PC-9 (cell line): ENCODE measurements around the gene MAP3K5. TPM values are rescaled to one million over a fixed set of nuclear protein-coding genes. Genes with fewer than 3 reads are reported as not detected.

Source experiments
- BruUV-seq: library from RNA; stranded (reverse); fragments of 400-500 nt; replicated peaks from 2 replicates; lab custom pipeline; 2021; lab: Mats Ljungman, UMichigan
- CTCF ChIA-PET: fragments of 300-600 bp; sonication (Branson Sonifier 250); formaldehyde crosslinking; loops from one replicate; lab custom pipeline; 2022; ENCODE audit warnings: antibody characterized with exemption; lab: Charles Lee
- POLR2A ChIA-PET: fragments of 300-600 bp; sonication (Branson Sonifier 250); formaldehyde crosslinking; loops from one replicate; lab custom pipeline; 2022; ENCODE audit warnings: antibody characterized with exemption; ENCODE audit not compliant: unreplicated experiment; lab: Charles Lee
- DNase-seq, 2 experiments: peaks; one replicate each; pipeline versions ENCODE4 v3.0.0 to v3.0.0-alpha.2; 2015 to 2022; ENCODE audit warnings: mixed read lengths in 1 of 2
- H2AFZ ChIP-seq: fragments of 200-600 bp; sonication (generic); 2 replicates; pipeline ENCODE4 v1.8.1; 2017; ENCODE audit warnings: antibody characterized with exemption
- H3F3A ChIP-seq: fragments of 200-600 bp; sonication (generic); 2 replicates; pipeline ENCODE4 v1.8.1; 2017; ENCODE audit warnings: antibody characterized with exemption, mild to moderate bottlenecking, low read depth; ENCODE audit not compliant: insufficient read depth
- H3K27ac ChIP-seq: fragments of 200-600 bp; sonication (generic); 2 replicates; pipeline ENCODE4 v1.6.1; 2016; ENCODE audit warnings: mixed run types
- H3K27me3 ChIP-seq: fragments of 200-600 bp; sonication (generic); 2 replicates; pipeline ENCODE4 v1.6.1; 2016; ENCODE audit warnings: low read depth, mixed run types; ENCODE audit not compliant: insufficient read depth
- H3K36me3 ChIP-seq: fragments of 200-600 bp; sonication (generic); 2 replicates; pipeline ENCODE4 v1.6.1; 2016; ENCODE audit warnings: low read depth, mixed run types
- H3K4me1 ChIP-seq: fragments of 200-600 bp; sonication (generic); replicated peaks from 2 replicates; pipeline ENCODE4 v1.6.1; 2016; ENCODE audit warnings: mixed run types; ENCODE audit not compliant: insufficient read depth
- H3K4me2 ChIP-seq: fragments of 200-600 bp; sonication (generic); 2 replicates; pipeline ENCODE4 v1.6.1; 2017; ENCODE audit warnings: mixed run types
- H3K4me3 ChIP-seq: fragments of 200-600 bp; sonication (generic); 2 replicates; pipeline ENCODE4 v1.6.1; 2016; ENCODE audit warnings: mixed run types
- H3K79me2 ChIP-seq: fragments of 200-600 bp; sonication (generic); 2 replicates; pipeline ENCODE4 v1.6.1; 2017; ENCODE audit warnings: low read depth, mixed run types
- H3K9me2 ChIP-seq: fragments of 200-600 bp; sonication (generic); 2 replicates; pipeline ENCODE4 v1.8.1; 2017; ENCODE audit warnings: mild to moderate bottlenecking; ENCODE audit not compliant: insufficient read depth
- H3K9me3 ChIP-seq: fragments of 200-600 bp; sonication (generic); 2 replicates; pipeline ENCODE4 v1.8.1; 2016; ENCODE audit warnings: low read depth; ENCODE audit not compliant: insufficient read depth
- H4K20me1 ChIP-seq: fragments of 200-600 bp; sonication (generic); 2 replicates; pipeline ENCODE4 v1.8.1; 2017; ENCODE audit not compliant: insufficient read depth
- EZH2 ChIP-seq: fragments of 200-600 bp; sonication (generic); IDR thresholded peaks from 2 replicates; pipeline ENCODE4 v1.8.0; 2017; ENCODE audit warnings: antibody characterized with exemption, low read depth
- intact Hi-C: fragments of 100-400 bp; cut with micrococcal nuclease; formaldehyde crosslinking; loops from one replicate; pipeline ENCODE4 v1.10.0; 2022; ENCODE audit not compliant: unreplicated experiment
- total RNA-seq: library from RNA; stranded (reverse); gene quantifications from 2 replicates; pipeline ENCODE4 v1.2.3, GENCODE V29; 2021
- TF ChIP-seq, protein P1 (sequence below): fragments of 200-600 bp; sonication (generic); conservative IDR thresholded peaks from 2 replicates; pipeline ENCODE4 v1.6.1; 2017; ENCODE audit warnings: mixed run types, antibody characterized with exemption, mild to moderate bottlenecking, moderate library complexity

MAP3K5 gene
- total RNA-seq, 1 experiment from 2014 or later: 10.9 TPM

DNA sequence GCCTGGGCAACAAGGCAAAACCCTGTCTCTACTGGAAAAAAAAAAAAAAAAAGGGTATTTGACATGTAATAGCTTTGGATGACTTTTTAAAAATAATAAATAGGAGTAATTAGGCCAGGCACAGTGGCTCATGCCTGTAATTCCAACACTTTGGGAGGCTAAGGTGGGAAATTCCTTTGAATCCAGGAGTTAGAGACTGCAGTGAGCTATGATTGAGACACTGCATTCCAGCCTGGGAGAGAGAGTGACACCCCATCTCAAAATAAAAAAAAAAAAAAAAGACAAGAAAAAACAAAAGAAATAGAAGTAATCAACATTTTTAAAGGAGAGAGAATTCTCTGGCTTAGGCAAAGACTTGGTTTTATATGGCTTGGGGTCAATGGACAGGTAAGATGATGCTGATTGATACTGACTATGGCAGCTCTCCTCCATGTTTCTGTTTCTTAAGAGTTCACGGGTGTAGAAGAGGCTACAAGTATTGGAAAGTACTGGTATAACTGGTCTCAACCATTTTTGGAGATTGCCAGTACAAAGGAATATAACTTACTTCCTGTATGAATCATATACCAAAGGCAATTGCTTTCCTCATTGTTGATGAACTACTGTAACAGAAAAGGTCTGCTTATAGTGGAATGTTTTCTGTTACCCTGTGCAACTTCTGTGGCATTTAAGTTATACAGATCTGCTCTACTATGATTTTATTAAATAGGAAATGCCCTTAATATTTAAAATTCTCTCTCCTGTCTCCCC lies 10.1 kb downstream of the MAP3K5 start:
- no peaks in the 10 kb centered on the region for H3K27me3 ChIP-seq
- H3K36me3 ChIP-seq: peaks cover 32% of the 10 kb centered on the region; the same call in 1 of the 2 replicates
- H4K20me1 ChIP-seq: no peaks in the 10 kb centered on the region
- H3F3A ChIP-seq: peaks cover 24% of the 10 kb centered on the region
- H3K9me3 ChIP-seq: no peaks in the 10 kb centered on the region; the same call in 1 of the 2 replicates
- no peak overlapping the region for H2AFZ ChIP-seq
- TSS peak; percentile 11 for BruUV-seq
- H3K27ac ChIP-seq: peak overlapping the region; percentile 84
- peak overlapping the region; percentile 55 for H3K4me2 ChIP-seq
- ChIA-PET CTCF (interaction anchor here (0.7 to 1.1 kb wide), 3 partner anchors 10 to 240 kb away, joined by 4 to 7 read pairs (median 5); partner anchors contain the start of gene MAP3K5), POLR2A (interaction anchor here (0.6 kb wide), 1 partner anchor 226 kb away, joined by 3 read pairs; no protein-coding TSS in a partner anchor)
- peak overlapping the region; percentile 25 for H3K4me3 ChIP-seq
- DNase-seq: peak in 1 of 2 experiments; percentile 98
- intact Hi-C loops: no loop called here
- peaks cover 92% of the 10 kb centered on the region for H3K79me2 ChIP-seq
- H3K9me2 ChIP-seq: no peaks in the 10 kb centered on the region
- peaks cover 77% of the 10 kb centered on the region for H3K4me1 ChIP-seq
- TF ChIP-seq EZH2: no peak
- TF ChIP-seq, protein P1, sequence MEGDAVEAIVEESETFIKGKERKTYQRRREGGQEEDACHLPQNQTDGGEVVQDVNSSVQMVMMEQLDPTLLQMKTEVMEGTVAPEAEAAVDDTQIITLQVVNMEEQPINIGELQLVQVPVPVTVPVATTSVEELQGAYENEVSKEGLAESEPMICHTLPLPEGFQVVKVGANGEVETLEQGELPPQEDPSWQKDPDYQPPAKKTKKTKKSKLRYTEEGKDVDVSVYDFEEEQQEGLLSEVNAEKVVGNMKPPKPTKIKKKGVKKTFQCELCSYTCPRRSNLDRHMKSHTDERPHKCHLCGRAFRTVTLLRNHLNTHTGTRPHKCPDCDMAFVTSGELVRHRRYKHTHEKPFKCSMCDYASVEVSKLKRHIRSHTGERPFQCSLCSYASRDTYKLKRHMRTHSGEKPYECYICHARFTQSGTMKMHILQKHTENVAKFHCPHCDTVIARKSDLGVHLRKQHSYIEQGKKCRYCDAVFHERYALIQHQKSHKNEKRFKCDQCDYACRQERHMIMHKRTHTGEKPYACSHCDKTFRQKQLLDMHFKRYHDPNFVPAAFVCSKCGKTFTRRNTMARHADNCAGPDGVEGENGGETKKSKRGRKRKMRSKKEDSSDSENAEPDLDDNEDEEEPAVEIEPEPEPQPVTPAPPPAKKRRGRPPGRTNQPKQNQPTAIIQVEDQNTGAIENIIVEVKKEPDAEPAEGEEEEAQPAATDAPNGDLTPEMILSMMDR: no peak

DNA sequence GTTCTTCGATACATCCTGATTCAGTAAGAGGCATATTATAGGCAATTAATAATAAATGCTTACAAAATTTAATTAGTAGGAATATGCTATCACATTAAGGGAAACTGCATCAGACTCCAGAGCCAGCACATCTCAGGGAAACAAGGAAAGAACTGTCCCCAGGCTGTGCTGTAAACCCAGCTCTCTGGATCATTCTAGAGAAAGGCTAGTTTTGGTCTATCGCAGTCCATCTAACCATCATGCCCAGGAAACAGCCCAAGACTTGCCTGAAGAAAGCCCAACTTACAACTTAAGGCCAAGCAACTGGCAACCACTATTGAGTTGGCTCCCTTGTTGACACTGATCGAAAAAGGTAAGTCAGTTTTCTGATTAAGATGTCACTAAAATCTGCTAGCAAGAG lies 11.3 kb downstream of the MAP3K5 start:
- H3K9me2 ChIP-seq: no peaks in the 10 kb centered on the region
- intact Hi-C loops: no loop called here
- no peak for TF ChIP-seq EZH2
- TF ChIP-seq, protein P1: no peak
- peaks cover 32% of the 10 kb centered on the region; the same call in 1 of the 2 replicates for H3K36me3 ChIP-seq
- POLR2A ChIA-PET: no interaction called here
- peaks cover 92% of the 10 kb centered on the region for H3K79me2 ChIP-seq
- H2AFZ ChIP-seq: no peak overlapping the region
- BruUV-seq: no TSS peak
- H3K27ac ChIP-seq: peak overlapping the region; percentile 84; the same call in 1 of the 2 replicates
- no peak overlapping the region for H3K4me2 ChIP-seq
- CTCF ChIA-PET: interaction anchor here (1.1 kb wide), 1 partner anchor 11 kb away, joined by 5 read pairs; the partner anchor contains the start of gene MAP3K5
- no peaks in the 10 kb centered on the region; the same call in 1 of the 2 replicates for H3K9me3 ChIP-seq
- no peak overlapping the region for H3K4me3 ChIP-seq
- no peaks in the 10 kb centered on the region for H4K20me1 ChIP-seq
- H3F3A ChIP-seq: peaks cover 34% of the 10 kb centered on the region
- H3K27me3 ChIP-seq: no peaks in the 10 kb centered on the region
- DNase-seq: no peak
- peaks cover 79% of the 10 kb centered on the region for H3K4me1 ChIP-seq

GRCh38 chr6:136779682-136780081 lies 12.6 kb downstream of the MAP3K5 start:
- Histone ChIP-seq H3F3A (peaks cover 47% of the 10 kb centered on the region), H3K4me2 (no peak overlapping the region), H3K9me3 (no peaks in the 10 kb centered on the region; the same call in 1 of the 2 replicates), H3K4me1 (peaks cover 79% of the 10 kb centered on the region), H2AFZ (no peak overlapping the region), H4K20me1 (no peaks in the 10 kb centered on the region), H3K27ac (no peak overlapping the region), H3K36me3 (peaks cover 26% of the 10 kb centered on the region; the same call in 1 of the 2 replicates), H3K9me2 (no peaks in the 10 kb centered on the region), H3K4me3 (no peak overlapping the region), H3K27me3 (no peaks in the 10 kb centered on the region), H3K79me2 (peaks cover 86% of the 10 kb centered on the region)
- intact Hi-C loops: no loop called here
- ChIA-PET POLR2A (no interaction called here), CTCF (interaction anchor here (0.5 to 0.7 kb wide), 2 partner anchors 11 to 120 kb away, joined by 4 to 6 read pairs; no protein-coding TSS in a partner anchor)
- no peak for DNase-seq
- no TSS peak for BruUV-seq
- TF ChIP-seq EZH2: no peak
- TF ChIP-seq, protein P1: no peak
